DOHH2 (cell line): Measurements from ENCODE around the gene HIGD1B.

Experiments
- CTCF ChIP-seq: fragments of 200-600 bp; sonication (generic); IDR thresholded peaks from one replicate; pipeline ENCODE4 v1.5.1; 2014; ENCODE audit warnings: antibody characterized with exemption, mild to moderate bottlenecking, low read depth, low read length; ENCODE audit not compliant: poor library complexity, severe bottlenecking
- EZH2phosphoT487 ChIP-seq: fragments of 200-600 bp; sonication (generic); IDR thresholded peaks from 2 replicates; pipeline ENCODE4 v1.6.1; 2017; ENCODE audit warnings: borderline replicate concordance, mild to moderate bottlenecking, antibody characterized with exemption, low read length, moderate library complexity, mixed read lengths

DNA sequence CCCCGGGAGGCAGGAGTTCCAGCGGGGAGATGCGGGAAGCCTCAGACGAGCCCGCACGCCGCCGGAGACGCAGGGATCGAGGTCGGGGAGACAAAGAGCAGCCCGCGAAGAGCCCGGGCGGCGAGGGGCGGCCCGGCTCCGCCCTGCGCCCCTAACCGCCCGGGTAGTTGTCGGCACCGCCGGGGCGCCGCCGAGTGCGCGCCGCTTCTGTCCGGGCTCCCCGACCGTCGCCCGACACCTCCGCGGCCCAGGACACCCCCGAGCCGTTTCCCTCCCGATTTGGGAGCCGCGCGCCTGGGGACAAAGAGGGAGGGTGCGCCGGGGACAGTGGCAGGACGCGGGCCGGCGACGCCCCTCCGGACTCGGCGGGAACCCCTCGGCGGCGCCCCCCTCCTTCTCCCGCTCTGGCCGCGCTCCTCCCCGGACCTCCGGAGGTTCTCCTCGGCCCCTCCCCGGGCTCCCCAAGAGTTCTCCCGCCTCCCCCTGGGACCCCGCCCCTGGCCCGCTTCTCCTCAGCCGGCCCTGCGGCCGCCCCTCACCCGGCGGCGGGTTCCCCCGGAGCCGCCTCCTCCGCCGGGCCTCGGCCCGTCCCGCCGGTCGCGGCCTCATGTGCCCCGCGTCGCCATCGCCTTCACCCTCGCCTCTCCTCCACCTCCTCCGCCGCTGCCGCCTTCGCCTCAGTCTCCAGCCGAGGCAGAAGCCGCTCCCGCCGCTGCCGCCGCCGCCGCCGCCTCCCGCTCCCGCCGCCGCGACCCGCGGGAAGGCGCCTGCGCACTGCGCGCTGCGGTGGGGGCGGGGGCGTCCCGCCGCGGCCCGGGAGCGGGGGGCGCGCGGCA is 17.9 kb upstream of the HIGD1B start, which contains the start of gene GJC1:
- no peak for TF ChIP-seq CTCF
- TF ChIP-seq EZH2phosphoT487: no peak
